Neural progenitor cell (in vitro differentiated cells): ENCODE measurements around the gene DOCK10.
"Not testable (repeated sequence)": the region's sequence is repeated elsewhere in the genome, so short reads cannot be mapped to it uniquely, and the experiment has no call there.

Experiments used
- EZH2 ChIP-seq: fragments of 200-600 bp; sonication (generic); IDR thresholded peaks from 2 replicates; pipeline ENCODE4 v1.6.1; 2017; ENCODE audit warnings: antibody characterized with exemption, mild to moderate bottlenecking, moderate library complexity
- TF ChIP-seq, protein P1 (sequence below): fragments of 200-600 bp; sonication (generic); IDR thresholded peaks from 2 replicates; pipeline ENCODE4 v1.5.1; 2017; ENCODE audit warnings: antibody characterized with exemption, mild to moderate bottlenecking

DNA sequence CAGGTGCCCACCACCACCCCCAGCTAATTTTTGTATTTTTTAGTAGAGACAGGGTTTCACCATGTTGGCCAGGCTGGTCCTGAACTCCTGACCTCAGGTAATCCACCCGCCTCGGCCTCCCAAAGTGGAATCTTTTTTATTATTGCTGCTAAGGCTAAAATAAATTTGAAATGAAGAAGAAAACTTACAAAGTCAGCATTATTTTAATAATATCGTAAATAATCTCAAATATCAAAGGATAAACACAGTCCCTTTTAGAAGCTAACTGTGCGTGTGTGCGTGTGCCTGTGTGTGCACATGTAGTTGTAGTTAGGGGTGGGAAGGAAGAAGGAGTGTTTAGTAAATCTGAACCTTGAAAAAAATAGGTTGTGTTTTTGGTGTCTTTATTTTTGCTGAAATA is 125.0 kb downstream of the DOCK10 start:
- not testable (repeated sequence) for TF ChIP-seq EZH2
- TF ChIP-seq, protein P1, sequence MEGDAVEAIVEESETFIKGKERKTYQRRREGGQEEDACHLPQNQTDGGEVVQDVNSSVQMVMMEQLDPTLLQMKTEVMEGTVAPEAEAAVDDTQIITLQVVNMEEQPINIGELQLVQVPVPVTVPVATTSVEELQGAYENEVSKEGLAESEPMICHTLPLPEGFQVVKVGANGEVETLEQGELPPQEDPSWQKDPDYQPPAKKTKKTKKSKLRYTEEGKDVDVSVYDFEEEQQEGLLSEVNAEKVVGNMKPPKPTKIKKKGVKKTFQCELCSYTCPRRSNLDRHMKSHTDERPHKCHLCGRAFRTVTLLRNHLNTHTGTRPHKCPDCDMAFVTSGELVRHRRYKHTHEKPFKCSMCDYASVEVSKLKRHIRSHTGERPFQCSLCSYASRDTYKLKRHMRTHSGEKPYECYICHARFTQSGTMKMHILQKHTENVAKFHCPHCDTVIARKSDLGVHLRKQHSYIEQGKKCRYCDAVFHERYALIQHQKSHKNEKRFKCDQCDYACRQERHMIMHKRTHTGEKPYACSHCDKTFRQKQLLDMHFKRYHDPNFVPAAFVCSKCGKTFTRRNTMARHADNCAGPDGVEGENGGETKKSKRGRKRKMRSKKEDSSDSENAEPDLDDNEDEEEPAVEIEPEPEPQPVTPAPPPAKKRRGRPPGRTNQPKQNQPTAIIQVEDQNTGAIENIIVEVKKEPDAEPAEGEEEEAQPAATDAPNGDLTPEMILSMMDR, result not testable (repeated sequence)
